IgD-negative memory B cell (primary cell): ENCODE results near the gene UPK1A. TPM values are rescaled to one million over a fixed set of nuclear protein-coding genes. Genes with fewer than 3 reads are reported as not detected.
"Not testable (repeated sequence)": the region's sequence is repeated elsewhere in the genome, so short reads cannot be mapped to it uniquely, and the experiment has no call there.

Experiments
- H3K27ac Mint-ChIP-seq, 3 donors: one replicate each; pipeline ENCODE4 v1.8.0; 2020 to 2022; ENCODE audit warnings: mild to moderate bottlenecking in 3 of 3, mixed read lengths in 3 of 3, moderate library complexity in 1 of 3
- H3K27me3 Mint-ChIP-seq: one replicate; pipeline ENCODE4 v1.8.0; 2021; ENCODE audit warnings: mixed read lengths
- H3K36me3 Mint-ChIP-seq: one replicate; pipeline ENCODE4 v1.8.0; 2020; ENCODE audit warnings: mild to moderate bottlenecking, mixed read lengths
- H3K4me1 Mint-ChIP-seq, 3 donors: one replicate each; pipeline ENCODE4 v1.8.0; 2020 to 2022; ENCODE audit warnings: mixed read lengths in 3 of 3, mild to moderate bottlenecking in 1 of 3
- H3K4me3 Mint-ChIP-seq, 4 donors: one replicate each; pipeline ENCODE4 v1.8.0; 2020 to 2022; ENCODE audit warnings: mild to moderate bottlenecking in 4 of 4, mixed read lengths in 4 of 4, moderate library complexity in 3 of 4
- H3K9me3 Mint-ChIP-seq, 3 donors: one replicate each; pipeline ENCODE4 v1.8.0; 2020 to 2021; ENCODE audit warnings: mixed read lengths in 3 of 3, mild to moderate bottlenecking in 1 of 3
- polyA plus RNA-seq: library from polyadenylated mRNA; unstranded; fragments of 300-500 nt; fragmentation: Illumina TruSeq; gene quantifications from one replicate; pipeline ENCODE4 v1.2.3, GENCODE V29; 2021

UPK1A gene
- polyA plus RNA-seq, 1 donor from 2014 or later: not detected

- Mint-ChIP-seq H3K36me3 (peaks cover 4% of the 10 kb centered on the region), H3K4me3 (peak overlapping the region in 2 of 4 donors; percentile 21 to 57), H3K27me3 (no peaks in the 10 kb centered on the region), H3K9me3 (no peaks in the 10 kb centered on the region), H3K27ac (no peak overlapping the region), H3K4me1 (peaks cover 0 to 10% (median 5%) of the 10 kb centered on the region in 3 donors)
Measured at GRCh38 chr19:35723671-35724070, 57.4 kb downstream of the UPK1A start.

GRCh38 chr19:35724132-35724531 is 57.8 kb downstream of the UPK1A start:
- peak overlapping the region in 1 of 4 donors; percentile 57 for H3K4me3 Mint-ChIP-seq
- not testable (repeated sequence) for H3K9me3 Mint-ChIP-seq, H3K36me3 Mint-ChIP-seq, H3K27ac Mint-ChIP-seq, H3K27me3 Mint-ChIP-seq, H3K4me1 Mint-ChIP-seq

GRCh38 chr19:35724560-35724959 is 58.2 kb downstream of the UPK1A start:
- Mint-ChIP-seq H3K4me3 (peak overlapping the region in 1 of 4 donors; percentile 57), H3K4me1 (peaks cover 0 to 2% (median 2%) of the 10 kb centered on the region in 3 donors), H3K36me3 (peaks cover 4% of the 10 kb centered on the region), H3K27me3 (no peaks in the 10 kb centered on the region), H3K27ac (no peak overlapping the region), H3K9me3 (no peaks in the 10 kb centered on the region)

- H3K36me3 Mint-ChIP-seq: peaks cover 4% of the 10 kb centered on the region
Measured at GRCh38 chr19:35725216-35725861, 59.0 kb downstream of the UPK1A start.

GRCh38 chr19:35727053-35727955 is 61.0 kb downstream of the UPK1A start:
- no peaks in the 10 kb centered on the region for H3K27me3 Mint-ChIP-seq
- no peak overlapping the region for H3K4me3 Mint-ChIP-seq
- H3K36me3 Mint-ChIP-seq: peaks cover 4% of the 10 kb centered on the region
- no peaks in the 10 kb centered on the region for H3K4me1 Mint-ChIP-seq
- no peaks in the 10 kb centered on the region for H3K9me3 Mint-ChIP-seq
- peak overlapping the region in 1 of 3 donors; percentile 46 for H3K27ac Mint-ChIP-seq

More at GRCh38 chr19:35725216-35725861, 59.0 kb downstream of the UPK1A start:
- peak overlapping the region in 1 of 3 donors; percentile 48 for H3K27ac Mint-ChIP-seq
- no peak overlapping the region for H3K4me3 Mint-ChIP-seq
- H3K9me3 Mint-ChIP-seq: no peaks in the 10 kb centered on the region
- H3K27me3 Mint-ChIP-seq: no peaks in the 10 kb centered on the region
- H3K4me1 Mint-ChIP-seq: peaks cover 0 to 1% (median 0%) of the 10 kb centered on the region in 3 donors

Other genes starting within 250 kb of the UPK1A start
- gene FFAR2, start 218.3 kb upstream of the UPK1A start, polyA plus RNA-seq: not detected
- gene KRTDAP, start 176.1 kb upstream of the UPK1A start, polyA plus RNA-seq: not detected
- 1.1 TPM for gene DMKN, start 152.9 kb upstream of the UPK1A start, polyA plus RNA-seq
- not detected for gene SBSN, start 138.2 kb upstream of the UPK1A start, polyA plus RNA-seq
- not detected for gene GAPDHS, start 133.1 kb upstream of the UPK1A start, polyA plus RNA-seq
- gene TMEM147, start 120.9 kb upstream of the UPK1A start, polyA plus RNA-seq: 146 TPM
- gene ATP4A, start 102.9 kb upstream of the UPK1A start, polyA plus RNA-seq: not detected
- not detected for gene PMIS2, start 80.3 kb upstream of the UPK1A start, polyA plus RNA-seq
- gene HAUS5, start 53.8 kb upstream of the UPK1A start, polyA plus RNA-seq: 11.4 TPM
- gene RBM42, start 37.5 kb upstream of the UPK1A start, polyA plus RNA-seq: 76.5 TPM
- gene ETV2, start 24.8 kb upstream of the UPK1A start, polyA plus RNA-seq: 0.50 TPM
- gene COX6B1, start 18.2 kb upstream of the UPK1A start, polyA plus RNA-seq: 814 TPM
- gene ZBTB32, start 38.0 kb downstream of the UPK1A start, polyA plus RNA-seq: 31.6 TPM
- 2.7 TPM for gene KMT2B, start 51.5 kb downstream of the UPK1A start, polyA plus RNA-seq
- 140 TPM for gene IGFLR1, start 75.9 kb downstream of the UPK1A start, polyA plus RNA-seq
- 74.8 TPM for gene U2AF1L4, start 78.9 kb downstream of the UPK1A start, polyA plus RNA-seq
- gene PSENEN, start 79.1 kb downstream of the UPK1A start, polyA plus RNA-seq: 85.0 TPM
- 8.2 TPM for gene LIN37, start 82.1 kb downstream of the UPK1A start, polyA plus RNA-seq
- gene HSPB6, start 90.5 kb downstream of the UPK1A start, polyA plus RNA-seq: not detected
- gene PROSER3, start 91.7 kb downstream of the UPK1A start, polyA plus RNA-seq: 7.3 TPM
- gene ARHGAP33, start 109.0 kb downstream of the UPK1A start, polyA plus RNA-seq: not detected
- not detected for gene PRODH2, start 146.3 kb downstream of the UPK1A start, polyA plus RNA-seq
- not detected for gene NPHS1, start 186.0 kb downstream of the UPK1A start, polyA plus RNA-seq
- gene KIRREL2, start 190.4 kb downstream of the UPK1A start, polyA plus RNA-seq: not detected
- not detected for gene APLP1, start 202.1 kb downstream of the UPK1A start, polyA plus RNA-seq
- gene NFKBID, start 234.0 kb downstream of the UPK1A start, polyA plus RNA-seq: 28.6 TPM
- gene HCST, start 236.0 kb downstream of the UPK1A start, polyA plus RNA-seq: 118 TPM
- 13.7 TPM for gene TYROBP, start 241.8 kb downstream of the UPK1A start, polyA plus RNA-seq